Small intestine (tissue), 16 donors: Measurements from ENCODE around the gene HABP4. TPM values are rescaled to one million over a fixed set of nuclear protein-coding genes. Genes with fewer than 3 reads are reported as not detected.

Experiments
- DNase-seq, 2 donors: peaks; one replicate each; pipeline versions ENCODE4 v3.0.0 to v3.0.0-alpha.2; 2013
- FAIRE-seq: peaks from 2 replicates; lab custom pipeline; 2012; peaks lifted over from hg19 to GRCh38; lab: Jason Lieb, UNC
- H3K27ac ChIP-seq, 3 donors: one replicate each; pipeline ENCODE4 v1.5.1; 2013; ENCODE audit warnings: low read length in 2 of 3, mild to moderate bottlenecking in 2 of 3, control low read depth in 1 of 3, inconsistent platforms in 1 of 3, low read depth in 1 of 3, moderate library complexity in 1 of 3
- H3K27me3 ChIP-seq, 3 donors: one replicate each; pipeline ENCODE4 v1.6.1; 2013; ENCODE audit warnings: low read length in 3 of 3, inconsistent platforms in 1 of 3; ENCODE audit not compliant: control insufficient read depth in 3 of 3, insufficient read depth in 3 of 3
- H3K36me3 ChIP-seq, 3 donors: one replicate each; pipeline ENCODE4 v1.6.1; 2013; ENCODE audit warnings: low read length in 3 of 3, inconsistent platforms in 1 of 3, low read depth in 1 of 3, mild to moderate bottlenecking in 1 of 3, moderate library complexity in 1 of 3; ENCODE audit not compliant: control insufficient read depth in 3 of 3, insufficient read depth in 2 of 3
- H3K4me1 ChIP-seq, 3 donors: one replicate each; pipeline ENCODE4 v1.6.1; 2013; ENCODE audit warnings: low read length in 2 of 3, inconsistent platforms in 1 of 3, low read depth in 1 of 3, mild to moderate bottlenecking in 1 of 3, moderate library complexity in 1 of 3; ENCODE audit not compliant: control insufficient read depth in 3 of 3, insufficient read depth in 2 of 3
- H3K4me3 ChIP-seq, 3 donors: one replicate each; pipeline ENCODE4 v1.5.1; 2013; ENCODE audit warnings: low read length in 3 of 3, control low read depth in 1 of 3, inconsistent platforms in 1 of 3, low read depth in 1 of 3, mild to moderate bottlenecking in 1 of 3, moderate library complexity in 1 of 3
- H3K9me3 ChIP-seq, 2 donors: one replicate each; pipeline ENCODE4 v1.6.1; 2013; ENCODE audit warnings: low read depth in 1 of 2, low read length in 1 of 2; ENCODE audit not compliant: control insufficient read depth in 2 of 2, insufficient read depth in 1 of 2
- WGBS, 3 donors: extraction: QIAGEN DNeasy Blood & Tissue Kit; methylation state at CpG; one replicate each; pipeline ENCODE4 v1.1.7; 2013; 5-methylcytosine and 5-hydroxymethylcytosine counted together
- long read RNA-seq, 10 donors: transcript quantifications; one replicate each; lab custom pipeline, GENCODE V29; 2026
- polyA plus RNA-seq, 4 donors: library from polyadenylated mRNA; stranded (reverse) in 3 of 4; unstranded in 1 of 4; fragments of 200-250 nt in 3 of 4; fragments of 120-200 nt in 1 of 4; gene quantifications; one replicate each; pipeline versions ENCODE4 v1.2.1 to v1.2.3, GENCODE V29; 2013
- donor health status: healthy with polysubstance abuse.
- donor health status: control.
- donor health status: control.
- donor health status: Bipolar disorder and iron deficiency.
- donor health status: healthy.

Gene HABP4
- 1 to 10 TPM; 1.1 to 7.9 (median 4.1) TPM for polyA plus RNA-seq
- long read RNA-seq, donor 1, partial matches to known transcripts = 0 of 5 reads
- long read RNA-seq, donor 1, other reads (novel, unspliced or antisense) = 0 of 5 reads
- long read RNA-seq, donor 2, partial matches to known transcripts = 0 of 1 reads
- long read RNA-seq, donor 2, other reads (novel, unspliced or antisense) = 0 of 1 reads
- long read RNA-seq, donor 3, partial matches to known transcripts = 0 of 3 reads
- long read RNA-seq, donor 3, other reads (novel, unspliced or antisense) = 0 of 3 reads
- long read RNA-seq, donor 4 = 0 reads
- long read RNA-seq, donor 5 = 0 reads
- long read RNA-seq, donor 6 = 0 reads
- long read RNA-seq, donor 7, transcript HABP4-201 (8 exons, 2,615 nt) = major isoform, 19 of 53 reads
- long read RNA-seq, donor 7, partial matches to known transcripts = 32 of 53 reads
- long read RNA-seq, donor 7, other reads (novel, unspliced or antisense) = 0 of 53 reads
- long read RNA-seq, donor 8, partial matches to known transcripts = 0 of 3 reads
- long read RNA-seq, donor 8, other reads (novel, unspliced or antisense) = 0 of 3 reads
- long read RNA-seq, donor 9 = 0 reads
- long read RNA-seq, donor 10, partial matches to known transcripts = 0 of 2 reads
- long read RNA-seq, donor 10, other reads (novel, unspliced or antisense) = 0 of 2 reads

GRCh38 chr9:96449845-96450612, at the start of gene HABP4:
Gene HABP4, plus strand, starts transcription at chr9:96450169. Its CDS starts 111 bp downstream, at chr9:96450280.
- peaks cover 0 to 24% (median 0%) of the 10 kb centered on the region in 3 donors for H3K27me3 ChIP-seq
- DNase-seq = peak; percentile 94 to 97
- 0 to 1% (median 0%) methylated on average over 66 to 108 of the region's 108 CpGs for WGBS, 3 donors
- H3K9me3 ChIP-seq = no peaks in the 10 kb centered on the region
- H3K4me1 ChIP-seq = peaks cover 0 to 11% (median 0%) of the 10 kb centered on the region in 3 donors
- peak within 1 kb of the TSS; percentile 51 to 60 (median 60) for H3K4me3 ChIP-seq
- H3K27ac ChIP-seq = peak within 1 kb of the TSS; percentile 28 to 92 (median 66)
- no peaks in the 10 kb centered on the region for H3K36me3 ChIP-seq
- FAIRE-seq = no peak

GRCh38 chr9:96408409-96409280, 41.3 kb upstream of the HABP4 start:
- DNase-seq = peak; percentile 35 to 50
- Histone ChIP-seq H3K4me1 (no peaks in the 10 kb centered on the region), H3K36me3 (peaks cover 0 to 3% (median 2%) of the 10 kb centered on the region in 3 donors), H3K9me3 (no peaks in the 10 kb centered on the region), H3K4me3 (no peak overlapping the region), H3K27ac (no peak overlapping the region), H3K27me3 (no peaks in the 10 kb centered on the region)
- FAIRE-seq = no peak
- 73 to 75% (median 75%) methylated on average over 9 of the region's 9 CpGs for WGBS, 3 donors

GRCh38 chr9:96411129-96411838, 38.7 kb upstream of the HABP4 start:
- WGBS, 3 donors = 87 to 90% (median 88%) methylated on average over 5 of the region's 5 CpGs
- H3K4me3 ChIP-seq = no peak overlapping the region
- no peak overlapping the region for H3K27ac ChIP-seq
- H3K4me1 ChIP-seq = peaks cover 0 to 3% (median 0%) of the 10 kb centered on the region in 3 donors
- H3K36me3 ChIP-seq = peaks cover 0 to 3% (median 2%) of the 10 kb centered on the region in 3 donors
- no peaks in the 10 kb centered on the region for H3K27me3 ChIP-seq
- DNase-seq (no peak), FAIRE-seq (no peak)
- no peaks in the 10 kb centered on the region for H3K9me3 ChIP-seq

GRCh38 chr9:96412174-96412913, 37.6 kb upstream of the HABP4 start:
- DNase-seq (no peak), FAIRE-seq (no peak)
- H3K4me1 ChIP-seq = peaks cover 0 to 3% (median 0%) of the 10 kb centered on the region in 3 donors
- WGBS, 3 donors = 88 to 90% (median 89%) methylated on average over 8 of the region's 8 CpGs
- peaks cover 0 to 3% (median 2%) of the 10 kb centered on the region in 3 donors for H3K36me3 ChIP-seq
- no peaks in the 10 kb centered on the region for H3K27me3 ChIP-seq
- H3K4me3 ChIP-seq = no peak overlapping the region
- no peaks in the 10 kb centered on the region for H3K9me3 ChIP-seq
- no peak overlapping the region for H3K27ac ChIP-seq

- peaks cover 0 to 3% (median 0%) of the 10 kb centered on the region in 3 donors for H3K4me1 ChIP-seq
- H3K9me3 ChIP-seq = no peaks in the 10 kb centered on the region
- H3K4me3 ChIP-seq = no peak overlapping the region
- DNase-seq (peak in 1 of 2 donors; percentile 17), FAIRE-seq (no peak)
- whole genome bisulfite sequencing, 3 donors = 41 to 50% (median 47%) methylated on average over 7 of the region's 7 CpGs
- no peaks in the 10 kb centered on the region for H3K27me3 ChIP-seq
- peak overlapping the region in 1 of 3 donors; percentile 35 for H3K27ac ChIP-seq
- H3K36me3 ChIP-seq = peaks cover 0 to 3% (median 2%) of the 10 kb centered on the region in 3 donors
These were observed 36.4 kb upstream of the HABP4 start for GRCh38 chr9:96413302-96414221.

GRCh38 chr9:96417051-96417586, 32.9 kb upstream of the HABP4 start:
- peak overlapping the region; percentile 92 to 96 (median 95) for H3K27ac ChIP-seq
- WGBS, 3 donors = 0 to 1% (median 0%) methylated on average over 37 to 50 of the region's 50 CpGs
- H3K27me3 ChIP-seq = no peaks in the 10 kb centered on the region

More at GRCh38 chr9:96417051-96417586, 32.9 kb upstream of the HABP4 start:
- FAIRE-seq (no peak), DNase-seq (peak; percentile 84 to 96)
- Histone ChIP-seq H3K4me3 (peak overlapping the region; percentile 66 to 81 (median 76)), H3K4me1 (peaks cover 0 to 20% (median 0%) of the 10 kb centered on the region in 3 donors), H3K36me3 (no peaks in the 10 kb centered on the region), H3K9me3 (no peaks in the 10 kb centered on the region)
